Upper lobe of right lung (tissue), 1 donor: ENCODE data around the gene PSMB9. TPM values are rescaled to one million over a fixed set of nuclear protein-coding genes. Genes with fewer than 3 reads are reported as not detected.

Source experiments
- ATAC-seq: fragments of 200-7000 bp; cut with Tn5 transposase; one replicate; pipeline ENCODE4 v1.9.1; 2020; ENCODE audit warnings: mild to moderate bottlenecking, moderate library complexity
- DNase-seq: peaks from one replicate; pipeline ENCODE4 v3.0.0-alpha.2; 2020
- H3K27ac ChIP-seq: fragments of 200-600 bp; one replicate; pipeline ENCODE4 v1.8.0; 2022
- H3K27me3 ChIP-seq: fragments of 200-600 bp; one replicate; pipeline ENCODE4 v1.8.0; 2022; ENCODE audit warnings: mild to moderate bottlenecking
- H3K36me3 ChIP-seq: fragments of 200-600 bp; one replicate; pipeline ENCODE4 v1.8.0; 2022
- H3K4me1 ChIP-seq: fragments of 200-600 bp; one replicate; pipeline ENCODE4 v1.8.0; 2022
- H3K4me3 ChIP-seq: fragments of 200-600 bp; one replicate; pipeline ENCODE4 v1.8.0; 2022; ENCODE audit warnings: mild to moderate bottlenecking
- H3K9me3 ChIP-seq: fragments of 200-600 bp; one replicate; pipeline ENCODE4 v1.8.0; 2022
- CTCF ChIP-seq: fragments of 200-600 bp; IDR thresholded peaks from one replicate; pipeline ENCODE4 v1.8.0; 2022; ENCODE audit warnings: antibody characterized with exemption
- intact Hi-C: fragments of 100-400 bp; cut with DNase I; formaldehyde crosslinking; loops from one replicate; pipeline ENCODE4 v1.11.0; 2022
- total RNA-seq: library from RNA; stranded (reverse); fragmentation: NEBNext Ultra II Directional; extraction: Animal tissue kit (Norgen Biotek cat#: 25700); gene quantifications from one replicate; pipeline ENCODE4 v1.2.1, GENCODE V29; 2021
- donor health status: DM: no; HTN: yes; CAD: no; lungs with severe emphysema.

The PSMB9 gene
- total RNA-seq, 1 donor from 2014 or later = 47.2 TPM

GRCh38 chr6:32882879-32883250 is 28.9 kb downstream of the PSMB9 start:
- no peaks in the 10 kb centered on the region for H3K36me3 ChIP-seq
- H3K27ac ChIP-seq = no peak overlapping the region
- no peak for TF ChIP-seq CTCF
- no peak overlapping the region for H3K4me3 ChIP-seq
- ATAC-seq (no peak), DNase-seq (no peak)
- H3K4me1 ChIP-seq = peaks cover 6% of the 10 kb centered on the region
- intact Hi-C loops = no loop called here
- H3K9me3 ChIP-seq = no peaks in the 10 kb centered on the region
- no peaks in the 10 kb centered on the region for H3K27me3 ChIP-seq

- ATAC-seq = peak; percentile 94
- Histone ChIP-seq H3K4me1 (peaks cover 6% of the 10 kb centered on the region), H3K4me3 (no peak overlapping the region), H3K9me3 (no peaks in the 10 kb centered on the region), H3K27ac (no peak overlapping the region), H3K27me3 (no peaks in the 10 kb centered on the region), H3K36me3 (no peaks in the 10 kb centered on the region)
- peak; percentile 74 for DNase-seq
- no peak for TF ChIP-seq CTCF
- intact Hi-C loops = no loop called here
These were observed 29.8 kb downstream of the PSMB9 start for GRCh38 chr6:32883789-32884188.

GRCh38 chr6:32885698-32886286 is 31.8 kb downstream of the PSMB9 start:
- TF ChIP-seq CTCF = peak; percentile 64

GRCh38 chr6:32886681-32887383 is 32.8 kb downstream of the PSMB9 start:
- H3K36me3 ChIP-seq = no peaks in the 10 kb centered on the region
- peaks cover 6% of the 10 kb centered on the region for H3K4me1 ChIP-seq
- H3K4me3 ChIP-seq = no peak overlapping the region
- no peak for DNase-seq
- no peak for TF ChIP-seq CTCF
- H3K27ac ChIP-seq = no peak overlapping the region
- no peak for ATAC-seq
- H3K9me3 ChIP-seq = no peaks in the 10 kb centered on the region
- intact Hi-C loops = no loop called here
- no peaks in the 10 kb centered on the region for H3K27me3 ChIP-seq

More at GRCh38 chr6:32885698-32886286, 31.8 kb downstream of the PSMB9 start:
- Histone ChIP-seq H3K4me3 (no peak overlapping the region), H3K27ac (no peak overlapping the region), H3K9me3 (no peaks in the 10 kb centered on the region), H3K27me3 (no peaks in the 10 kb centered on the region), H3K4me1 (peaks cover 6% of the 10 kb centered on the region), H3K36me3 (no peaks in the 10 kb centered on the region)
- DNase-seq (no peak), ATAC-seq (peak; percentile 77)
- intact Hi-C loops = no loop called here

GRCh38 chr6:32887616-32888015 is 33.6 kb downstream of the PSMB9 start:
- no peak for TF ChIP-seq CTCF
- no peak for DNase-seq
- intact Hi-C loops = no loop called here
- no peaks in the 10 kb centered on the region for H3K27me3 ChIP-seq
- no peak overlapping the region for H3K27ac ChIP-seq
- H3K36me3 ChIP-seq = no peaks in the 10 kb centered on the region
- H3K4me3 ChIP-seq = no peak overlapping the region
- H3K9me3 ChIP-seq = no peaks in the 10 kb centered on the region
- ATAC-seq = no peak
- H3K4me1 ChIP-seq = peaks cover 6% of the 10 kb centered on the region
